GM12874 (cell line): Measurements from ENCODE around the gene COL4A2.

Experiments used
- TF ChIP-seq, protein P1 (sequence below): IDR thresholded peaks from 2 replicates; pipeline ENCODE4 v1.5.1; 2011; ENCODE audit warnings: low read depth, mild to moderate bottlenecking, control low read depth, low read length, moderate library complexity; ENCODE audit not compliant: insufficient read depth

The COL4A2 gene

DNA sequence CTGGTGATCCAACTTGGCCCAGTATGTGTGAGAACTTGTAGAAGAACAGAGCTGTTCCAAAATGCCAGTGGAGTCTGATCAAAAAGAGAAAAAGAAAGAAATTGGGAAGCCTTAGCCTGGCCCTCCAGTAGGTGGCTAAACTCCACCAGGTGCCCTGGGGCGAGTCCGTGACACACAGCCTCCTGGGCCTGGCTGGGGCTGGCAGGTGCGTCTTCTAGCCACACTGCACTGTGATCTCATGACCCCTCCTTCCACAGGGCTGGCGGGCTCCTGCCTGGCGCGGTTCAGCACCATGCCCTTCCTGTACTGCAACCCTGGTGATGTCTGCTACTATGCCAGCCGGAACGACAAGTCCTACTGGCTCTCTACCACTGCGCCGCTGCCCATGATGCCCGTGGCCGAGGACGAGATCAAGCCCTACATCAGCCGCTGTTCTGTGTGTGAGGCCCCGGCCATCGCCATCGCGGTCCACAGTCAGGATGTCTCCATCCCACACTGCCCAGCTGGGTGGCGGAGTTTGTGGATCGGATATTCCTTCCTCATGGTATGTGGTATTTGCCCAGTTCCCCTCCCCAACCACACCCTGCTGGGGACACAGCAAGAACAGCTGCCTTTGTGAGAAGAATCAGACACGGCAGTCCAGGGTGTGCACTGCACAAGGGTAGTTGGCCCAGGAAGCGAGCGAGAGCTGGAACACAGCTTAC, 200.7 kb downstream of the COL4A2 start:
- TF ChIP-seq, protein P1, sequence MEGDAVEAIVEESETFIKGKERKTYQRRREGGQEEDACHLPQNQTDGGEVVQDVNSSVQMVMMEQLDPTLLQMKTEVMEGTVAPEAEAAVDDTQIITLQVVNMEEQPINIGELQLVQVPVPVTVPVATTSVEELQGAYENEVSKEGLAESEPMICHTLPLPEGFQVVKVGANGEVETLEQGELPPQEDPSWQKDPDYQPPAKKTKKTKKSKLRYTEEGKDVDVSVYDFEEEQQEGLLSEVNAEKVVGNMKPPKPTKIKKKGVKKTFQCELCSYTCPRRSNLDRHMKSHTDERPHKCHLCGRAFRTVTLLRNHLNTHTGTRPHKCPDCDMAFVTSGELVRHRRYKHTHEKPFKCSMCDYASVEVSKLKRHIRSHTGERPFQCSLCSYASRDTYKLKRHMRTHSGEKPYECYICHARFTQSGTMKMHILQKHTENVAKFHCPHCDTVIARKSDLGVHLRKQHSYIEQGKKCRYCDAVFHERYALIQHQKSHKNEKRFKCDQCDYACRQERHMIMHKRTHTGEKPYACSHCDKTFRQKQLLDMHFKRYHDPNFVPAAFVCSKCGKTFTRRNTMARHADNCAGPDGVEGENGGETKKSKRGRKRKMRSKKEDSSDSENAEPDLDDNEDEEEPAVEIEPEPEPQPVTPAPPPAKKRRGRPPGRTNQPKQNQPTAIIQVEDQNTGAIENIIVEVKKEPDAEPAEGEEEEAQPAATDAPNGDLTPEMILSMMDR = no peak

DNA sequence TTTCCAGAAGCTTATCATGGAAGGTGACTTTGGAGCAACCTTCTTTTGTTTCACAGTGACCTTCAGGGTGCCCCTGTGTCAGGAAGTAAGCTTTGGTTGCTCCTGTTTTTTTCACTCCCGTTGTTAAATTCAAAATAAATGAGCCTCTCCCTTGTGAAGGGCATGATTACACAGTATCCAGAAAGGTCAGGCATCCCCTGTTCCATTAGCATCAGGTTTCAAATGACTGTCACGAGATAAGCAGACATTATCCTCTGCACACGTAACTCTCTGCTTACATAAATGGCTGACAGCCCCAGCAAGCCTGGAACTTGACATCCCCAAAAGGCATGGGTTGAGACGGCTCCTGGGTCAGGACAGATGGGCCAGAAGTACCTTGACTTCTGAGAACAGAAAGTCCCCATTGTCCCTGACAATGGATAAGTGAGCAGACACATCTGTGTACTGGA, 202.4 kb downstream of the COL4A2 start:
- TF ChIP-seq, protein P1 = no peak

DNA sequence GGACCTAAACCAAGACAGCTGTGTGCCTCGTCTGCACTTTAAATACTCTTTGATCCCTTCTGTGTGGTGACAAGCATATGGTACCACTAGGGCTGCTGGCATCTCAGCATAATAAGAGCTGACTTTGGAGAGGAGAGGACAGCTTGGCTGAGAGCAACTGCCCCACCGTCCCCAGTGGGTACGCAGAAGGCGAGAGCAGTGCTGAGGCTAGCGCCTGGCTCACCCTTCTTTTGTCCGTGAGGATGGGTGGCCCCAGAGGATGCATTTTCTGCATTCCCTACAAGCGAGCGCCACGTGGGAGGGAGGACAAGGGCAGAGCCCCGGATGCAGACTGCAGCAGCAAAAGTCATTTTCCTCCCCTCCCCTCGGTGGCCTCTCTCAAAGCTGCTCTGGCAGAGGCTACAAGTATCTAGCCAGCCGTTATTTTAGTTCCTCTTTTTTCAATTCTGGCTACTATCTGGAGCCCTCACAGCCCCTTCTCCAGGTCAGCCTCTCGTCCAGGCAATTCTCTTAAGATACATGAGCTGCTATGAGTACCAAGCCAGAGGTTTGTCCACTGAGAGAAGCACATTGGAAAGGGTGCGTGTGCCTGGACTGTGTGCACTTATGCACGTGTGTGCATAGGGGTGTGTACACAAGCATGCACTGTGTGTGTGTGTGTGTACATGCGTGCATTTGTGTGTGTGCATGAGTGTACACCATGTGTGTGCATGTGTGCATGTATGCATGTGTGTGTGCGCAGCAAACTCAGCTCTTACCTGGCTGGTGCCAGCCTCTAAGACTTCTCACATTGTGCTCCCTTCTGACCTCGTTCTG, 203.1 kb downstream of the COL4A2 start:
- TF ChIP-seq, protein P1 = no peak

DNA sequence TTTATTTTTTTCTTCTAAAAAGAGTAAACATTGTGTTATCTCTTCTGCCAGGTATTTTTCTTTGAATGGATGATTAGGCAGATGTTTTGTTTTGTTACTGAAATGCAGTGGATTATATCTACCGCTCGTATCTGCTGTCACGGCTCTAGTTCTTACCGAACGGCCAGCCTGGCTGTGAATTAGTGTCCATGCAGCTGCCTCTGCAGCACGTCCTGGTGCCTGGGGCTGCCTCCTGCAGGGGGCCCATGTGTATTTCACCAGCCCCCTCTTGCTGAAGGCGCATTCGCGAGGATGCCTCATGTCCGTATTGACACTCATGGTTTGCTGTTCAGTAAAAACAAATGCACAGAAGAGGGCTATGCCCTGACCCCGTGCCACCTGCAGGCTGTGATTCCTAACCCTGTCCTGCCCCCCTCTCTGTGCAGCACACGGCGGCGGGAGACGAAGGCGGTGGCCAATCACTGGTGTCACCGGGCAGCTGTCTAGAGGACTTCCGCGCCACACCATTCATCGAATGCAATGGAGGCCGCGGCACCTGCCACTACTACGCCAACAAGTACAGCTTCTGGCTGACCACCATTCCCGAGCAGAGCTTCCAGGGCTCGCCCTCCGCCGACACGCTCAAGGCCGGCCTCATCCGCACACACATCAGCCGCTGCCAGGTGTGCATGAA, 204.6 kb downstream of the COL4A2 start:
- TF ChIP-seq, protein P1 = no peak

DNA sequence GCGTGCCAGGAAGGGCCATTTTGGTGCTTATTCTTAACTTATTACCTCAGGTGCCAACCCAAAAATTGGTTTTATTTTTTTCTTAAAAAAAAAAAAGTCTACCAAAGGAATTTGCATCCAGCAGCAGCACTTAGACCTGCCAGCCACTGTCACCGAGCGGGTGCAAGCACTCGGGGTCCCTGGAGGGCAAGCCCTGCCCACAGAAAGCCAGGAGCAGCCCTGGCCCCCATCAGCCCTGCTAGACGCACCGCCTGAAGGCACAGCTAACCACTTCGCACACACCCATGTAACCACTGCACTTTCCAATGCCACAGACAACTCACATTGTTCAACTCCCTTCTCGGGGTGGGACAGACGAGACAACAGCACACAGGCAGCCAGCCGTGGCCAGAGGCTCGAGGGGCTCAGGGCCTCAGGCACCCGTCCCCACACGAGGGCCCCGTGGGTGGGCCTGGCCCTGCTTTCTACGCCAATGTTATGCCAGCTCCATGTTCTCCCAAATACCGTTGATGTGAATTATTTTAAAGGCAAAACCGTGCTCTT, 205.2 kb downstream of the COL4A2 start:
- TF ChIP-seq, protein P1 = no peak

DNA sequence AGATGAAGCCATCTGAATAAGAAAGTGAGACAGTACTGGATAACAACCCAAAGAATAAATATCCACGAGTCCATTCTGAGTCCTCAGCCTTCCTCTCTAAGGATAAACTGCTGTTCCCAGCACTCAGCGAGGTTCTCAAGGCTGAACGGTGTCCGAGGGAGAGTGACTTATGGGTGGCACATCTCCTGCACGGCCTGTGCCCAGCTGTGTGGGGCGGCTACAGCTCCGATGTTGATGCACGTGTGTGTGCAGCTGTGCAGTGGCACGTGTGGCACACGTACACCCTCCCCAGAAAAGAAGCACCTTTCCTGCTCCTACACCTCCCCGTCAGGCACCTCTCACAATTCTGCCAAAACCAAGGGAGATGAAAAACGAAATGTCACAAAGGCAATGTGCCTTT, 209.4 kb downstream of the COL4A2 start:
- TF ChIP-seq, protein P1 = no peak

DNA sequence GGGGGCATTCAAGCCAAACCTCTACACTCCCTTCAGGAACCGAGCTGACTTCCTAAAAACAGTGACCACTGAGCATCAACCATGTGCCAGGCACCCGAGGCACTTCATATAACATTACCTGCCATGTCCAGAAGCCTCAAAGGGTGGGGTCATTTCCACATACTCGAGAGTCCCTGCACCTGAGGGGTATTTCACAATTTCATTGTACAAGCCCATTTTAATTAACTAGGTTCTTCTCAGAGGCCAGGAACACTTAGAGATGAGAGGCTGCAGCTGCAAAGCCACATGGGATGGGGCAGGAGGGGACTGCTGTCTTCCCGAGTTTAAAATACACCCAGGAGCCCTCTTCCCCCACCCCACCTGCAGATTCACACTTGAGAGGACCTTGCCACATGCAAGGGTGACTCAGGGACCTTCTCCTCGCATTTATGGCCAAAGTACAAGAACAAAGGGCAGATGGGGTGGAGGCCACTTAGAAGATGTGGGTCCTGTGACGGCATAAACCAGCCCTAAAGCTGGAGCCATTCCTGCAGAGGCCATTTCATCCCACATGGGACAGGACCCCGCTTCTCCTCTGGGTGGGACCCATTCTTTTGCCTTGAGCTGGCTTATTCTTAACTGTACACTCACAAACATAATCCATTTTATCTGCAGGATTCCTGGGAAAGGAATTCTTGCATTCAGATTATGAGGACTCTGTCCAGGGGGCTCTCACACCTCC, 210.6 kb downstream of the COL4A2 start:
- TF ChIP-seq, protein P1 = no peak
